ENCODE measurements around the gene JCHAIN. TPM values are rescaled to one million over a fixed set of nuclear protein-coding genes. Genes with fewer than 3 reads are reported as not detected.

Gene JCHAIN
- total RNA-seq, 1 donor from 2014 or later, result not detected

GRCh38 chr4:70660106-70660505, 6.2 kb downstream of the JCHAIN start:
- TF ChIP-seq EZH2phosphoT487 (IDR thresholded peaks at IDR 0.05), result no peak
- TF ChIP-seq CTCF (IDR thresholded peaks at IDR 0.05), result no peak
- TF ChIP-seq EZH2 (IDR thresholded peaks at IDR 0.05), result no peak
- H3F3A ChIP-seq (ENCODE audit: low read depth), result no peaks in the 10 kb centered on the region
- Mint-ChIP-seq H3K27me3 (ENCODE audit: insufficient read depth, low read depth) (no peaks in the 10 kb centered on the region), H3K4me3 (no peak overlapping the region), H3K9me3 (no peaks in the 10 kb centered on the region), H3K27ac (no peak overlapping the region), H3K4me1 (no peaks in the 10 kb centered on the region), H3K36me3 (no peaks in the 10 kb centered on the region)
- H3K4me1 ChIP-seq, result no peaks in the 10 kb centered on the region
- H3K79me2 ChIP-seq (ENCODE audit: low read depth), result no peaks in the 10 kb centered on the region
- no peaks in the 10 kb centered on the region for H3K9me3 ChIP-seq (ENCODE audit: low read depth)
- no peaks in the 10 kb centered on the region for H3K27me3 ChIP-seq
- no peak overlapping the region for H3K4me3 ChIP-seq
- no peaks in the 10 kb centered on the region for H4K20me1 ChIP-seq (ENCODE audit: low read depth)
- H3K9ac ChIP-seq, result no peak overlapping the region
- no peak overlapping the region for H2AFZ ChIP-seq (replicated peaks)
- H3K27ac ChIP-seq, result no peak overlapping the region
- no peaks in the 10 kb centered on the region for H3K36me3 ChIP-seq
- DNase-seq (ENCODE audit: low spot score), result no peak
- no peak overlapping the region for H3K4me2 ChIP-seq

GRCh38 chr4:70658418-70658817, 7.9 kb downstream of the JCHAIN start:
- TF ChIP-seq EZH2 (IDR thresholded peaks at IDR 0.05) (no peak), CTCF (IDR thresholded peaks at IDR 0.05) (no peak), EZH2phosphoT487 (IDR thresholded peaks at IDR 0.05) (no peak)
- Histone ChIP-seq H2AFZ (replicated peaks) (no peak overlapping the region), H3K9me3 (ENCODE audit: low read depth) (no peaks in the 10 kb centered on the region), H3K27ac (no peak overlapping the region), H3K4me3 (no peak overlapping the region), H3K36me3 (no peaks in the 10 kb centered on the region), H4K20me1 (ENCODE audit: low read depth) (no peaks in the 10 kb centered on the region), H3K27me3 (no peaks in the 10 kb centered on the region), H3K4me1 (no peaks in the 10 kb centered on the region), H3K79me2 (ENCODE audit: low read depth) (no peaks in the 10 kb centered on the region), H3K9ac (no peak overlapping the region), H3K4me2 (no peak overlapping the region), H3F3A (ENCODE audit: low read depth) (no peaks in the 10 kb centered on the region)
- no peak overlapping the region for H3K27ac Mint-ChIP-seq
- no peaks in the 10 kb centered on the region for H3K36me3 Mint-ChIP-seq
- no peaks in the 10 kb centered on the region for H3K4me1 Mint-ChIP-seq
- no peak overlapping the region for H3K4me3 Mint-ChIP-seq
- DNase-seq (ENCODE audit: low spot score), result no peak
- H3K9me3 Mint-ChIP-seq, result no peaks in the 10 kb centered on the region
- H3K27me3 Mint-ChIP-seq (ENCODE audit: insufficient read depth, low read depth), result no peaks in the 10 kb centered on the region

GRCh38 chr4:70657326-70657725, 9.0 kb downstream of the JCHAIN start:
- H3K27ac ChIP-seq, result no peak overlapping the region
- H3K27ac Mint-ChIP-seq, result no peak overlapping the region
- H3K4me2 ChIP-seq, result no peak overlapping the region
- H3K79me2 ChIP-seq (ENCODE audit: low read depth), result no peaks in the 10 kb centered on the region
- no peaks in the 10 kb centered on the region for H3K4me1 Mint-ChIP-seq
- DNase-seq (ENCODE audit: low spot score), result no peak
- no peak overlapping the region for H3K4me3 Mint-ChIP-seq
- H3K9me3 ChIP-seq (ENCODE audit: low read depth), result no peaks in the 10 kb centered on the region
- no peaks in the 10 kb centered on the region for H3K27me3 ChIP-seq
- H3K36me3 Mint-ChIP-seq, result no peaks in the 10 kb centered on the region
- H2AFZ ChIP-seq (replicated peaks), result no peak overlapping the region
- no peak for TF ChIP-seq CTCF (IDR thresholded peaks at IDR 0.05)
- TF ChIP-seq EZH2phosphoT487 (IDR thresholded peaks at IDR 0.05), result no peak
- TF ChIP-seq EZH2 (IDR thresholded peaks at IDR 0.05), result no peak
- H3K9ac ChIP-seq, result no peak overlapping the region
- no peaks in the 10 kb centered on the region for H3K9me3 Mint-ChIP-seq
- H3K27me3 Mint-ChIP-seq (ENCODE audit: insufficient read depth, low read depth), result no peaks in the 10 kb centered on the region
- no peaks in the 10 kb centered on the region for H3K36me3 ChIP-seq
- no peaks in the 10 kb centered on the region for H3K4me1 ChIP-seq
- H3F3A ChIP-seq (ENCODE audit: low read depth), result no peaks in the 10 kb centered on the region
- no peaks in the 10 kb centered on the region for H4K20me1 ChIP-seq (ENCODE audit: low read depth)
- no peak overlapping the region for H3K4me3 ChIP-seq

Data from neural progenitor cell (in vitro differentiated cells).